C4-2B (cell line): ENCODE data around the gene TLE5.

Source experiments
- CTCF ChIP-seq: fragments of 450-650 bp; conservative IDR thresholded peaks from 2 replicates; pipeline ENCODE4 v1.5.1; 2017; ENCODE audit warnings: mild to moderate bottlenecking
- ZFX ChIP-seq: fragments of 450-650 bp; IDR thresholded peaks from 2 replicates; pipeline ENCODE4 v1.6.1; 2017

DNA sequence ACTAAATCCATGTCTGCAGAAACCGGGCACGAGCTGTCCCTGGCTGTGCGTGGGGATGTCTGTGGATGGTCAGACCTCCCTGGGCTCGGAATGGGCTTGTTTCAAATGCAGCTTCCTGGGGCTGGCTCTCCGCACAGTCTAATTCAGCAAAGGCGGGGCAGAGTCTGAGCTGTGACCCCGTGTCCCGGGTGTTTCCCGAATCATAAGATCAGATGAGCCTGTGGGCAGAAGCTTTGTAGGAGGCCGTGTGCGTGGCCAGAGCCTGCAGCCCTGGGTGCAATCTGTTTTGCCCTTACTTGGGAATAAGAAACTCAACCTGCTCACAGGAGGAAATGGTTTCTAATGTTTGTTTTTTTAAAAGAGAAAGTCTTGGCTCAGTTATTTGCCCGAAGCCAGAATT, 18.0 kb upstream of the TLE5 start:
- TF ChIP-seq ZFX (no peak), CTCF (no peak)
